Jurkat, Clone E6-1 (cell line): ENCODE measurements around the gene ADAMTS9.

Experiments
- DNase-seq: peaks from one replicate; pipeline ENCODE4 v3.0.0-alpha.2; 2011; ENCODE audit warnings: low read depth, low spot score
- H3K4me3 ChIP-seq: 2 replicates; pipeline ENCODE4 v1.5.1; 2011; ENCODE audit warnings: mild to moderate bottlenecking, low read length, control low read depth, moderate library complexity

Gene ADAMTS9

DNA sequence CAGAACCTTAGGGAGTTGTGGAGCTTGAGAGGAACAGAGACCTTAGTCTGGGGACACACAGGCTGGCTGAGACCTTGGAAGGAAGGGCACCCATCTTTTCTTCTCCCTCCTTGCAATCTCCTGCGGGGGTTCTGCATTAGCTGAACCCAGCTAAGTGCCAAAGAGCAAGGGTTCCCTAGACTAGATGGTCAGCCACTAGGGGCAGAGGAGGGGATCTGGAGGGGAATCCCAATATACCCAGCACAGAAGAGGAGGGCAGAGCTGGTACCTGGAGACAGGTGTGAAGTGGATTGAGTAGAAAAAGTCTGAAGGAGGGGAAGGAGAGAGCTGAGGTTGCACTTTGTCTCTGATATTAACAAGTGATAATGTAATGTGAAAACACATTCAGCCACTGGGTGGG, 212.8 kb downstream of the ADAMTS9 start:
- H3K4me3 ChIP-seq, result no peak overlapping the region

DNA sequence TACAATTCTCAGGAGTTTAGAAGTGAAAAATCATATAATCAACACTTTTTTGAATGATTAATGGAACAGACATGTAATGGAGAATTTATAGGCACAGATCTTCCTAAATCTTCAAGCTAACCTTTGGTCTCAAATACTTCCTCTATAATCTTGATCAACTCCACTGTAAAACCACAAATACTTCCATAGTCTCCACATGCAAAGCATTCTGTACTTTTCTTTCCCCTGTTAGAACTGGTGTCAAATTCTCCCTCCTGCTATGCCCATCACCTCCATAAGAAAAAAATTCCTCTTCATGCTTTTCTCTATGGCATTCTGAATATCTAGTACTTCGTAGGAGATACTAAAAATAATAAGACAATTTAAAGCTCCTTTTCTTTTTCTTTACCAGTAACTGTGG, 214.3 kb downstream of the ADAMTS9 start:
- DNase-seq, result no peak
- no peak overlapping the region for H3K4me3 ChIP-seq

More for the DNA sequence above, 212.8 kb downstream of the ADAMTS9 start:
- no peak for DNase-seq

GRCh38 chr3:64470436-64470835, 217.4 kb downstream of the ADAMTS9 start:
- no peak overlapping the region for H3K4me3 ChIP-seq
- DNase-seq, result no peak

GRCh38 chr3:64467255-64467944, 220.4 kb downstream of the ADAMTS9 start:
- H3K4me3 ChIP-seq, result no peak overlapping the region
- DNase-seq, result no peak
